Measurements from ENCODE around the gene TMEM125.

Gene TMEM125

DNA sequence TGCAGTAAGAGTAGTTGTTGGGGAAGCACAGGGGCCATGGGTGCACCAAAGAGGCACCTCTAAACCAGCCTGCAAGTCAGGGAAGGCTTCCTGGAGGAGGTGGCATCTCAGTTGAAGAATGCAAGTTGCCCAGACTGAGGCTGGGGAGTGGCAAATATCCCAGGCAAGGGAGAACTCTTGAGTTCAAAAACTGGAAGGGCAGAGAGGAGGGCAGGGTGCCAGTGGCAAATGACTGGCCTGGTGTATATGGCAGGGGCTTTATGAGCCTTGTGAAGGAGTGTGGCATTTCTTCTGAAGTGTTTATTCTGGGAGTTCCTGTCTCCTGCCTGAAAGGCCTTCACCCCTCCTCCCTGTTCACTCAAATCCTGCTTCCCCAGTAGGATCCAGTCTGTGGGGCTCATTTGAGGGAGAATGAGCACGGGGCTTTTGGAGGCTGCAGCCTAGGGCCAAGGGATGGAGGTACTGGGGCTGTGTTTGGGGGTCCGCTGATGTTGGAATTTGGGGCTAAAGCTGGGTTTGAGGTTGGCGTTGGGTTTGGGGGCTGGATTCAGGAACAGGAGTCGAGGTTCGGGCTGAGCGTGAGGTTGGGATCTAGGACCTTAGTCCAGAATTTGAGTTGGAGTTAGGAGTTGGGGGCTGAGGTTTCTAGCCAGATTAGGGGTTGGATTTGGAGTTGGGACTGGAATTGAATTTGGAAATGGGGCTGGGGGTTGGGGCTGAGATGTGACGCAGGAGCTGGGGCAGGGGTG is at the start of gene TMEM125:
TSS of gene TMEM125 (plus strand) at position 357 of the 749 bp plus-strand sequence. CDS start 2,740 bp downstream, outside the sequence.
- DNase-seq (ENCODE audit: low read depth): no peak

DNA sequence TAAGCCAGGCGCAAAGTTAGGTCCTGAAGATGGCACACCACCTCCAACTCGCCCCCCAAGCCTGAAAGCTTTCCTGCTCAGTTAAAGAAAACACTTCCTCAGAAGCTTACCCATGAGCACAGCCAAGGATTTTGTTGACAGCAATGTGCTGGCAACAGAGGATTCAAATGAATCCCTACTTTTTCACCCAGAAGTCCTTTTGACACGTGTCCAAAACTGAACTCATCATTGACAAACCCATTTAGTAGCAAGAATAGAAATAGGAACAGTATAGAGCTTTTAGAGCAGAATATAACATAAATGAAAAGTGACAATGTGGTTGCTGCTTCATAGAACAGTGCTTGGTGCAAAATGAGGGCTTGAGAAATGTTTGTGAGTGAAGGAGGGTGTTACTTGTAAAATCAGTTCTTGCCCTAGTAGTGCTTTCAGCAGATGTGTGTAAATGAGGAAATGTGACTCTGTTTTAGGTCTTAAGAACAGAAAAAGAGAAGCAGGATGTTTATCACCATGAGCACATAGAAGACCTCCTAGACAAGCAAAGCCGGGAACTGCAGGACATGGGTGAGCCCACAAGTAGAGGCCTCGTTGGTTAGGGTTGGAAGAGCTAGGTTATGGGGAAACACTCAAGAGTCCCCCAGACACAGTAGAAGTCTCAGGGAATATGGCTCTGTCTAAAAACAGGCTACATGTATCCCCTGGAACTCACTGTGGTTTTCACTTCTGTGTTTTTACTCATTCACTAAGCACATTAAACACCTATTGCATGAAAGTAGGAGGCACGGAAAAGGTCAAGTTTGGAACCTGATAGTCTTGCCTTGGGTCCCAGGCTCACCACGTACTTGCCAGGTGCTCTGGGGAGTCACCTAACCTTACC is 48.6 kb upstream of the TMEM125 start:
- no peak for DNase-seq (ENCODE audit: low read depth)

DNA sequence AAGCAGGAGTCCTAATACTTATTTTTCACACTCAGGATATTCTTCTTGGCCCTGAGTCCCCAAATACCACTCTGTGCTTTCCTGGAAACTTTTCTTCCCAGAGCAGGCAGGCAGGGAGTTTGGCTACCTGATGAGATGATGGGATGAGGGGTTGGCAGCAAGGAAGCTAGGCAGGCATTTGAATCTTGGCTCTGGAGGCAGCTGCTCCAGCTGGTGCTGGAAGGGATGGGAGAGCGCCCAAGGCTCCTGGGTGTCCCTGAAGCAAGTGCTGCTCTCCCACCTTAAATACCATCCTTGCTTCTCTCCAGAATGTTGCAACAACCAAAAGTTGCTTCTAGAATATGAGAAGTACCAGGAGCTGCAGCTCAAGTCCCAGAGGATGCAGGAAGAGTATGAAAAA is 48.0 kb upstream of the TMEM125 start:
- no peak for DNase-seq (ENCODE audit: low read depth)

DNA sequence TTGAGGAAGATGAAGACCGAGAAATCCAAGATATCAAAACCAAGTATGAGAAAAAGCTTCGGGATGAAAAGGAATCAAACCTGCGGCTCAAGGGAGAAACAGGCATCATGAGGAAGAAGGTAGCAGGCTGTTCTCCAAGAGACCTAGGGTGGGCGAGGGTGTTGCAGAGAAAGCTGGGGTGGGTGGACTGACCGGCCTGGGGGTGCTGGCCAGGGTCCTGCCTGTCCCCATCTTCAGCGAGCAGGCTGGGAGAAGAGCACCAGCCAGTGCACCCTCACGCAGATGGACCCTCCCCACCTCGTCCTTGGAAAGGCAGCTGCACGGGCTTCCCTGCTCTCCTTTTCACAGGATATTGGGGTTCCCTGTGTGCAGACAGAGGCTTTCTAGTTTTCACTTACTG is 46.9 kb upstream of the TMEM125 start:
- DNase-seq (ENCODE audit: low read depth): no peak

DNA sequence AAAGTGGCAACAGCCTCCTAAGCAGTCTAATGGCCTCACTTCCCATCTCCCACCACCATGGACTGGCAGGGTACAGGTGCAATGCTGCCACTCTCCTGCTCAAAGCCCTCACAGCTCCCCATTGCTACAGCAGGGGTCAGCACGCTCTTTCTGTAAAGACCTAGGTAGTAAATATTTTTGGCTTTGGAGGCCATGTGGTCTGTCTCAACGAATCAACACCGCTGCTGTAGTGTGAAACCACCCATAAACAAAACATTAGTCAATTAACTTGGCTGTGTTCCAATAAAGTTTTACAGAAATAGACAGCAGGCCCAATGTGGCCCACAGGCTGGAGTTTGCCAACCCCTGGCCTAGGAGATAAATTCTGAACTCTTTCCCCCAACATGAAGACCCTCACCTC is 44.6 kb upstream of the TMEM125 start:
- no peak for DNase-seq (ENCODE audit: low read depth)

DNA sequence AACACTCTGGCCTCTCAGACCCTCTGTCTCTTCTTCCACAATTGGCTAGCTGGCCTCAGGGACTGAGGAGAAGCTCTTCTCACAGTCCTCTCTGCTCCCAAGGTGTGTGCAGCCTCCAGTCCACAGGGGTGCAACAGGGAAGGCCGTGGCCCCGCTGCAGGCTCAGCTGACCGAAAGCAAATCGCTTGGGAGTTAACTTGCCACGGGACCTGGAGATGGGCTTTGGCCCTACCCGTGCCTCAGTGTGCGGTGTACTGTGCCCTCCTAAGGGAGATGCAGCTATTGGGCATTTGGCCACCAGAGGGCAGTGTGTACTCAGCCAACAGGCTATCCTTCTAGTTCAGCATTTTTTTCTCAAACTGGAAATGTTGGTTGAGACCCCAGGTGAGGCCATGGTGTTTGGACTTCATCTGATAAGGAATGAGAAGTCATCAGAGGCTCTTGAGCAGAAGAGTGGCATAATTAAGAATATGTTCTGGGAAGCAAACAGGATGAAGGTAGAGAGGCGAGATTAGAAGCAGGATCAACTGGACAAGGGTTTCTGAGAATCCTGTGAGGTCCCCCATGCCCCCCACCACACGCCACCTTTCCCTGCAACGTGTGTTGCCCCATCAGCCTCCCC is 42.5 kb upstream of the TMEM125 start:
- DNase-seq (ENCODE audit: low read depth): peak; percentile 43

DNA sequence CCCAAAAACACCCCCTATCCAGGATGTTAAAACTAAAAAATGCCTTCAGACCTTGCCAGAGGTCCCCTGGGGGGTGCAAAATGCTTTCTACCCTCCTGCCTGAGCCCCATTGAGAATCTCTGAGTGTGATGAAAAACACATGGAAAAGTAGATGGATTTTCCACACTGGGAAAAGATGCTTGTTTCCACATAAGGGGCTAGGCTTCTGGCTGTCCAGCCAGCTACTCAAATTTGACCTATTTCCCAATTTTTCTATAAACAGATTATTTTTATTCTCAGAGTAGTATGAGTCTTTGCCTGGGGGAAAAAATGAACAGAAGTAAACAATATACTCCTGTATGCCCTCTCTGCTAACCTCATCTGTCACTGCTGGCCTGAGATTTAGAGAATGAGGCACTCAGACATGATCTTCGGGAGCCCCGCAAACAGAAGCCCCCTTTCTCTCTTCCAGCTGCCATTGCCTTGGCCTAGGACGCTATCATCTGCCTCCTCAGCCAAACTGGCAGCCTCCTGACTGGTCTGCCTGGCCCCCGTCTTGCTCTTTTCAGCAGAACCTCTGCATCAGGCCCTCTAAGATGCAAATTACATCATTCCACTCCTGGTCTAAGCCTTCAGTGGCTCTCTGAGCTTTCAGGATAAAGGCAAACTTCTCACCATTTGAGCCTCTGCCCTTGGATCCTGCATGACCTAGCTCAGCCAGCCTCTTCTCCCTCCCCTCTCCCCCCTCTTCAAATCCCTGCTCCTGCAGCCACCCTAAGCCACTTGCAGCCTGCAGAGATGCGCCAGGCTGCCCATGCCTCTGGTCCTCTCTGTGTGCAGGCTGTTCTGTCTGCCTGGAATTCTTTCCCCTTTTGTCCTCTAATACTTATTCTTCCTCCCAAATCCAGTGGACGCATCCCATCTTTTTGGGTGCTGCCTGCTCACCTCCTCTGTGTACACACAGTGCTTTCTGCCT is 39.7 kb upstream of the TMEM125 start:
- no peak for DNase-seq (ENCODE audit: low read depth)

DNA sequence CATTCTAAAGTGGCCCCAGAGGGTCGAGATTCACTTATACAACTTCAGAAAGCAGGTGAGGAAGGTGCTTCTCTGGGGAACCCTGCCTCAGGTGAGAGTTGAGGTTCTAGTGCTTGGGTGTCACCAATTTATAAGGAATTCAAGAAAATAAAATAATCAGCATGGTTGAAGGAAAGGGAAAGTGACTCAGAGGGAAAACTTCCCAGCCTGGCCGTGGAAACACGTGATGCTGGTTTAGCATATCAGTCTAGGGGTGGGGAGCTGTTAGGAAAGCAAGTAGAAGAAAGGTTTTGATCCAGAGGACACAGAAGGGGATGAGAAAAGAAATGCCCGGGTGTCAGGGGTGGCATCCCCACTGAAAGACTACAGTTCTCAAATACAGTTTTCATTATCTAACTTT is 37.7 kb upstream of the TMEM125 start:
- DNase-seq (ENCODE audit: low read depth): no peak

DNA sequence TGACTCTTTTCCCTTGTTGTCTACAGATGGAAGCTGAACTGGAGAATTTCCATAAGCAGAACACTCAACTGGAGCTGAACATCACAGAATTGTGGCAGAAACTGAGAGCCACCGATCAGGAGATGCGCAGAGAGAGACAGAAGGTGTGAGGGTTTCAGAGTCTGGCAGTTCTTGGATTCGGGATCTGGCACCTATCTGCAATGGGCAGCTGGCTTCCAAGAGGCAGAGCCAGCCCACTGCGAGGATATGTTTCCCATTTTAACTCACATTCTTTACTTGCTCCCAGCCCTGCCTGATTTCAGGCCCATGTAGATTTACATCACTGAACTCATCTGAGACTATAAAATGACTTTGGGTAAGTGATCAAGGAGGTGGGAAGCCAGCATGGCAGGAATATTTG is 37.3 kb upstream of the TMEM125 start:
- no peak for DNase-seq (ENCODE audit: low read depth)

DNA sequence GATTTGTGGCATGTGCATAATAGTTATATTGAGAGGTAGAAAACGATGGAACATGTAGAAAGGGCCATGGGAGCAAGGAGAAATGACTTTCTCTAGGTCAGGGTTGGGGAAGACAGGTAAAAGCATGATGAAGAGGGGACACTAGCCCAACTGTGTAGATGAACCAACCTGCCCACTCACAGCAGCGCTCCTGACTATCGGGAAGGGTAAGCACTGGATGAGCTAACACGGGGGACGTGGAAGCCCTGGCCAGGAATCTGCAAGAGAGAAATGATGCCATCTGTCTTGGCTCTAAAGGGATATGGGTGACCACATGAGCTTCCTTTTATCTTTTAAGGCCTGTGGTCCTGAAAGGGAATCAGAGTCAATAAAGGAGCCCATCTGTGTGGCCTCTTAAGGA is 36.2 kb upstream of the TMEM125 start:
- no peak for DNase-seq (ENCODE audit: low read depth)

DNA sequence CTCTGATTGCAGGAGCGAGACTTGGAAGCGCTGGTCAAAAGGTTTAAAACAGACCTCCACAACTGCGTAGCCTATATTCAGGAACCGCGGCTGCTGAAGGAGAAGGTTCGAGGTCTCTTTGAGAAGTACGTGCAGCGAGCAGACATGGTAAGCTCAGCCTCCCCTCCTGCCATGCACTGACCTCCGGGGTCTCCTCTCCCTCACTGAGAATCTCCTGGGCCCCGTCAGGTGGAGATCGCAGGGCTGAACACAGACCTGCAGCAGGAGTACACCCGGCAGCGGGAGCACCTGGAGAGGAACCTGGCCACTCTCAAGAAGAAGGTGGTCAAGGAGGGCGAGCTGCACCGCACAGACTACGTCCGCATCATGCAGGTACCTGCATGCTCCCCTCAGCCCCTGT is 35.5 kb upstream of the TMEM125 start:
- DNase-seq (ENCODE audit: low read depth): no peak

DNA sequence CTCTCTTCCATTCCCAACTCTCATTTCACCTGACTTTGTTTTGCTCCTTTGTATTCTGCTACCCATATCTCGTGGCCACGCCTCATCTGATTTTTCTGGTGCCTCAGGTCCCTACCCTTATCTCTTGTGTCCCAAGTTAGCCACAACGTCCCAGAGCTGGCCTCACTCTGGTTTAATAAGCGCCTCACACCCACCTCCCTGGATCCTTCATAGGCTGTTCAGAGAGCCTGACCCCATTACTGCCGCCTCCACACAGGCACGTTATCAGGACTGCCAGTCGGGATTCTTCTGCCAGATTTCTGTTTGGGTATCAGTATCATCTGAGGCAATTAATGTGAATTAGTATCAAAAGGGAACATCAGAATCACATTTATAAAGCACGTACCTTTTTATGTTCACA is 34.7 kb upstream of the TMEM125 start:
- no peak for DNase-seq (ENCODE audit: low read depth)

DNA sequence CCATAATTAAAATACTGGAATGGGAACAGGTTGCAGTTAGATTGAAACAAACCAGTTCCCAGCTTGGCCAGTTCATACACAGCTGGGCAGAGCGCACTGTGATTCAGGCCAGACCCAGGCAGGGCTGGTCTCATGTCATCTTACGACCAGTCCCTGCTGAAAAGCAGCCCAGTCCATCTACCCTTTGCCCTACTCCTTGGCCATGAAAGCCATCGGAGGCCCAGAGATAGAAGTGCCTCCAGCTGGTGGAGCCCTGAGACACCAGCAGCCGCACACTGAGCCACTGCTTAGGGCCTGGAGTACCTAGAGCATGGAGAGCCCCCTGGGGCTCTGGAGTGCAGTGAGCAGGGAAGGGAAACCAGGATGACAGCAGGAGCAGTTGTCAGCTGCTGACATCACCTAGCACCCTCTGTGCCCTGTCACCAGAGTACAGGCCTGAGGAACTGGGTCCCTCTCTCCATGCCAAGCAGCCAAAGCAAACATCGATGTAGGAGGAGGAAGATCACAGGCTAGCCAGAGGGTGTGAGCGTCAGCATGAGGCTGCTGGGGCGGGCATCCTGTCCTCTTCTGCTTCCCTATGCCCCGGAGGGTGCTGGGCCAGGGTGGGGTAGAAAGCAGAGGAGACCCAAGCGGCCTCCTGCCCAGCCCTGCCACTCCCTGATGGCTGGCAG is 34.2 kb upstream of the TMEM125 start:
- no peak for DNase-seq (ENCODE audit: low read depth)

DNA sequence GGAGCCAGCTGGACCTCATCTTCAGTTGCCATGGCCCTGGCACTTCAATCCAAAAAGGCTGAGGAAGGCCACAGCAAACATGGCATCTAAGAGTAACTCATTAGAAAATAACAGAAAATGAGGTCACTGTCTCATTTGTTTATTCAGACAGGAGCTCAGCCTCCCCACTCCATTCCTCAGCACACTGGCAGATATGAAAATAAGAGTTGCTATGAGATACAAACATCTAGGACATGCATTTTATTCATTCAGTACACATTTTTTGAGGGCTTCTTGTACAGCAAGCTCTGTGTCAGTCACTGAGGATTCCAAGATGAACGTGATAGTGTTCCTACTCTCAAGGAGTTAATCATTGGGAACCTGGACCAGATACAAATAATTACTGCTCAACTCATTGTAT is 32.7 kb upstream of the TMEM125 start:
- DNase-seq (ENCODE audit: low read depth): no peak

DNA sequence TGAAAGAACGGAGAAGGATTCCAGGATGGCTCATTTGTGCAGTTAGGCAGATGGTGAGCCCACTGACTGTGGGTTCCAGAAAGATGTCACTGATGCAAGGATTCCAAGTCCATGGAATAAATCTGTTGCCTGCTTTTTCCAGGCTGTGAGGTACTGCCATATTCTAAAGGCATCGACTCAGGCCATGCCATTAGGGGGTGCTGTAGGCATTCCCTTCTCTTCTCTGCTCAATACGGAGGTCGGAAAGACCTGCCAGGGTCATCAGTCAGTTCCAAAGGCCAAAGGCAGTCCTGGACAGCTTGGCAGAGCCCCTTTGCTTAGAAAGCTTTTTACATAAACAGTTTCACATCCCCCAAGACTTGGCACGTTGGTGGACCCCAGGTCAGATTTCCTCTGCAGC is 31.7 kb upstream of the TMEM125 start:
- no peak for DNase-seq (ENCODE audit: low read depth)

DNA sequence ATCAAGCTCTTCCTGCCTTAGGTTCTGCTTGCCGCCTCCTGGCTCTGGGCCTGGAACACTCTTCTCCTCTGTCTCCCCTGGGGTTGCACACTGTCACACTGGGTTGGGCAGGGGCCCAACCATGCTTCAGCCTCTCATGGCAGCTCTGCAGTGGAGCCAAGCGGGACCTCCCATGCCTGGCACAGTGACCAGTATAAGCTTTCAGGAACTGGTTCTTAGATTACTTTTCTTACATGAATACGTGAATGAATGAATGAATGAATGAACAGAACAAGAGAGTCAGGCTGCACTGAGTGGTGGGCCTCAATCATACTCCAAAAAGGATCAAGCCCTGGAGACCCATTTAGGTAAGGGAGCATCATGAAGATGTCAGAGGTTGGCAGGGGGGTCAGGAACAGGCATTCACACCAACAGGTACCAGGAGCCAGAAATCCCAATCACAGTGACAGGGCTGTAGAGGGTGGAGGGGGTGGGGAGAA is 30.8 kb upstream of the TMEM125 start:
- DNase-seq (ENCODE audit: low read depth): no peak

DNA sequence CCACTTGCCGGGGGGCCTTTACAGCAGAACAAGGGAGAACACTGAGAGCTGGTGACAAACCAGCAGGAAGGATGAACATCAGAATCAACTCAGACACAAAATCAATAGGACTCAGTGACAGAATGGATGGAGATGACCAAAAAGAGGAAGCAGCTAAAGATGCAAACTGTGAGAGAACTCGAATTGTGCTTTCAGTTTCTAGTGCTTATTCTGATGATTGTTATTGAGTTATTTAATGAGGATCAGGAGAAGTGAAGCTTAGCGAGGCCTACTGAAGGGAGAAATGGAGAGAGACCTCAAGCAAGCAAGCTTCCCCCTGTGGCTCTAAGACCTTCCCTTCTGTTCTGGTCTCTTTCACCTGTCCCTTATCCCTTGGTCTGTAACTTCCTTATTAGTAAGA is 30.3 kb upstream of the TMEM125 start:
- DNase-seq (ENCODE audit: low read depth): no peak

DNA sequence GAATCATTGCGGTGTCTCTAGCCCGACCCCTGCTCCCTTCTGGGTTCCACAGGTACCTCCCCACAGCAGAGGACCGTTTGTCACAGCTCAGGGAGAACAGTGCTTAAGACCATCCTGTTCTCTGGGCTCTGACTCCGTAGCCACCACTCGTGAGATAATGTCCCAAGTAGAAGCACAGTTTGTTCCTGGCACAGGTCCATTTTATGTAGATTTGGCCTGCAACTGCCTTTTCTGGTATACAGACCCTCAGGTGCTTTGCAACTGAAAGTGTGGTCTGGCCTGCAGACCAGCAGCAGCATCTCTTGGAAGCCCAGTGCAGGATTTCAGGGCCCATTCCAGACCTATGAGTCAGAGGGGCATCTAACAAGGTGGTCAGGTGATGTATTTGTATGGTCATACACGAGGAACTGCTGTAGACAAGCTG is 28.4 kb upstream of the TMEM125 start:
- no peak for DNase-seq (ENCODE audit: low read depth)

DNA sequence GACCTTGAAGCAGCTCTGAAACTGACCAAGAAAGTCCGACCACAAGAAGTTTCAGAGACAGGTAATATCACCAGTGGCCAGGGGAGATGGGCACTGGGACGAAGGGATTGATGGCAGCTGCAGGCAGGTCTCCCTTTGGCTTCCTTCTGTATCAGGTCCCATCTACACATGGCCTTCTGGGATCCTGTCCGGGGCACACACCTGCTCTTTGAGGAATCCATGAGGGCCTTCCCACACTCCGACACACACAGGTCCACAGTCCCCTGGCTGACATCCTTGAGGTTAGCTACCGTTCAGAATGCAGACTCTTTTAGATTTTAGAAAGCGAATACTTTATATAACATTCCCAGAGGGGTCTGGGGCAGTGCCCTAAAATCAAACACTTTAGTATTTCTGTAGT is 26.5 kb upstream of the TMEM125 start:
- no peak for DNase-seq (ENCODE audit: low read depth)

DNA sequence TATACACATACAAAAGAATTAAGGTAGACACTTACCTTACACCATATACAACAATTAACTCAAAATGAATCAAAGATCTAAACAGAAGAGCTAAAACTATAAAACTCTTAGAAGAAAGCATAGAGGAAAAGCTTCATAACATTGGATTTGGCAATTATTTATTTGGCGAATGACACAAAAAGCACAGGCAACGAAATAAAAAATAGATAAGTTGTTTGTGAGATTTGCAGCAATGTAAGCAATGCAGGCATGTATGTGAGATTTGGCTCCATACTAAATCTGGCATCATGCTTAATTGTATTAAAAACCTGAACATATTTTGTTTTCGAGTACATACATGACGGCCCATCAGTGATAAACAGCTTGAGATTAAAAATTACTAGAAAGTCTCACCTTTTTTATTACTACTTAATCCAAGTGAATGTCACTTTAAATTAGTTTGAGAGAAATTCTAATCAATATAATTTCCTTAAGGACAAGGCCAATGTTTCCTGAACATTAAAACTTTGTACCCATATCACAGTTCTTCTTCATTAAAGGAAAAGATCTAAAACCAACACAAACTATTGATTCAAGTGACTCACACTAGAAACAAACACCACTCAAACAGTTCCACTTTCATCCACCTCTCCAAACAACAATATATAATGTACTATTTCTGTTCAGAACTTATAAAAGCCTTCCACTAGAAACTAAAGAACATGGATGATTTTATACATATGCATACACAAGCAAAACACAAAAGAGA is 23.1 kb upstream of the TMEM125 start:
- no peak for DNase-seq (ENCODE audit: low read depth)

All from T-helper 22 cell (primary cell).